Cardiac septum (tissue), 1 donor: ENCODE measurements around the gene RHOT2. TPM values are rescaled to one million over a fixed set of nuclear protein-coding genes. Genes with fewer than 3 reads are reported as not detected.
"Not testable (repeated sequence)": the region's sequence is repeated elsewhere in the genome, so short reads cannot be mapped to it uniquely, and the experiment has no call there.

Experiments used
- DNase-seq: peaks from one replicate; pipeline ENCODE4 v3.0.0-alpha.2; 2020; ENCODE audit warnings: low spot score
- intact Hi-C: fragments of 100-400 bp; cut with DNase I; formaldehyde crosslinking; loops from one replicate; pipeline ENCODE4 v1.14.0; 2022
- total RNA-seq: library from RNA; stranded (reverse); fragmentation: NEBNext Ultra II Directional; extraction: Animal tissue kit (Norgen Biotek cat#: 25700); gene quantifications from one replicate; pipeline ENCODE4 v1.2.1, GENCODE V29; 2021
- donor health status: DM: no; HTN: no; CAD: no.

The RHOT2 gene
- total RNA-seq, 1 donor from 2014 or later: 102 TPM

DNA sequence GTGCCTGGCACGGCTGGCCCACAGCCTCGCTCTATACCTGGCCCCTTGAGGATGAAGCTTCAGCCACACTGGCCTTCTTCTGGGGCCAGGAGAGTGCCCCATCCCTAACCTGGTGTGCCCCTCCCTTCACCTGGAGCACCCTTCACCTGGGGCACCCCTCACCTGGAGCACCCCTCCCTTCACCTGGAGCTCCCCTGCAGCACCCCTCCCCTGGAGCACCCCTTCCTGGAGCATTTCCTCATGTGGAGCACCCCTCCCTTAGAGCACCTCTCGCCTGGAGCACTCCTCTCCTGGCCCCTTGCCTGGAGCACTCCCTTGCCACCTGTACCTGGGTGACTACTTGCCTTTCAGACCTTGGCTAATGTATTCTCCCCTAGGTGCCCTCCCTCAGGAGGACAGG is 40.1 kb downstream of the RHOT2 start:
- no peak for DNase-seq

DNA sequence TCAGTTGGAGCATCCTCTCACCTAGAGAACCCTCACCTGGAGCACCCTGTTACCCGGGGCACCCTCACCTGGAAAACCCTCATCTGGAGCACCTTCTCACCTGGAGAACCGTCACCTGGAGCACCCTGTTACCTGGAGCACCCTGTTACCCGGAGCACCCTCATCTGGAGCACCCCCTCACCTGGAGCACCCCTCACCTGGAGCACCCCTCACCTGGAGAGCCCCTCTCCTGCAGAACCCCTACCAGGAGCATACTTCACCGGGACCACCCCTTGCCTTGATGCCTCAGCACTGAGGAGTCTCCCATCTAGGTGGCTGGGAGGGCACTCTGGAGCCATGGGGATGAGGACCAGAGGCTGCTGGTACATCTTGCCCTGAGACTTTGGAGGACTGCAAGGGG is 41.0 kb downstream of the RHOT2 start:
- intact Hi-C loops: no loop called here
- no peak for DNase-seq

More for the DNA sequence above, 40.1 kb downstream of the RHOT2 start:
- intact Hi-C loops: no loop called here

DNA sequence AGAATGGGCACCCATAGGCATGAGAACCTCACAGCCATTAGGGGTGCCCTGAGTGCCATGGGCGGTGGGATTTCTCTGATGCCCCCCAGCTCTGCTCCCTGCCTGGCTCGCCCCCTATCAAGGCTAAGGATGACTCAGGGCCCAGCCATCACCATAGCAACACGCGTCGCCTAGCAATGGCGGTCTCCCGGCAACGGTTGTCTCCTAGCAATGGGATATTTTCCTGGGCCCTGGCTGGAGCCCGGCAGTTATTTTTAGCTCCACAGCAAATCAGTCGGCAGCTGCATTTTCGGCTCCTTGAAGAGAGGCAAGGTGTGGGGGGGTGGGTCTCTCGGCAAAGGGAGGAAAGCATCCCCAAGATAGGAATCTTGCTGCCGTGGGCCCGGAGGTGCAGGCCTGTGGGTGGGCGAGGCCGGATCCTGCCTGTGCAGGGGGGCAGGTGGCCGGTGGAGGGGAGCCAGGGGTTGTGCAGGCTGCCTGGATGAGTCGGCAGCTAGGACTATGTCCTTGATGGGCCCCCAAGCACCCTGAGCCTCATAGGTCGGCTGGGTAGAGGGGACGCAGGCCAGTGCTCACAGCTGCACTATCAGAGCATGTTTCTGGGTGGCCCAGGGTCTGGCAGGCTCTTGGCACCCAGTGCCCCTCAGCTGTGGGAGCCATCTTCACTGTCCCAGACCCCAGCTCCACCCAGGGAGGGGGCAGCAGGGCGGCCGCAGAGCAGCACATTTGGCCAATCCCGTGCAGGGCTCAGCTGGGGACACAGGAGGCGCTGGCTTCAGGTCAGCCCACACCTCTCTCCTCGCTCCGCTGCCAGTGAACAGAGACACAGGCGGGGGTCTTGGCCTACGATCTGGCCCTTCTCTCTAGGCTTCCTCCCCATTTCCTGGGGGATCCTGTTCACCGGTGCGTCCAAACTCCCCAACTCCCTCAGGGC is 41.9 kb downstream of the RHOT2 start:
- DNase-seq: peak; percentile 85
- intact Hi-C loops: loop anchor here (5.0 kb wide), 1 partner anchor 347 kb away; no protein-coding TSS in a partner anchor

DNA sequence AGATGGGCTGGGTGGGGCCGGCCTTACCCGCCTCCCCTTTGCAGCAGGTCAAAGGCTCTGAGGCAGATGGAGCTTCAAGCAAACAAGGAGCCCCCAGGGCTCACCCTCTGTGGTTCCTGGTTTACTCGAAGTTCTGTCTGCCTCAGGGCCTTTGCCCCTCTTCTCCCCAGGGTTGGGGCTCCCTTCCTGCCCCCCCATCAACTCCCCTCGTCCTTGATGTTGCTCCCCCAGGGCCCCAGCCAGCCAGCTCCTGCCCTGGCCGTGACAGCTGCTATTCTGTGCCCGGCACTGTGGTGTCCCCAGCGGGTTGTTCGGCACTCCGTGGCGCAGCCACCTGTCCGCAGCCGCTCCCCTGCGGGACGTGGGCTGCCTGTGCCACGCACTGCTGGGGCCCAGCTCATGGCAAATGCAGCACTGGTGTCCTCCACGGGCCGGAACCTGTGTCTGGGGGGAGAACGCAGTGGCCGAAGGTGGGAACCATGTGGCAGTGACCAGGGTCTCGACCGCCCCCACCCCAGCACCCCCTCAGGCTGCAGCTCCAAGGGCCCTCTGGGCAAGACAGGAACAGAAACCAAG is 42.7 kb downstream of the RHOT2 start:
- no peak for DNase-seq
- intact Hi-C loops: loop anchor here (1.0 to 5.0 kb wide), 2 partner anchors 75 to 347 kb away; no protein-coding TSS in a partner anchor

DNA sequence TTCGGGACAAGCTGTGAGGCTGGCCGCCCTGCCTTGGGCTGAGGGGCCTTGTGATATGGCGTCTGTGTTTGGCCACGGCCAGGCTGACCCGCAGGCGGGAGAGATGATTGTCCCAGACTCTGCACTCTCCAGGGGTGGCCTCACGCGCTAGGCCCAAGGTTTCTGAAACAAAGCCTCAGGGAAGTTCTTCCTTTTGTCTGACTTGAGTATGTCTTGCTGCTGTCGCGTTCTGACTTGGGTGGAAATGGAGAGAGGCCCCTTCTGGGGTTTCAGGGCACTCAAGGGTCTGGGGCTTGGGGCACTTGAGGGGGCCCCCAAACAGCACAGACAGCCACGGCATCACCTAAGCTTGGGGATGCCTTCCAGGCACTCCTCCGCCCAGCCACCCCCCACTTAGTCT is 43.2 kb downstream of the RHOT2 start:
- no peak for DNase-seq
- intact Hi-C loops: loop anchor here (1.0 to 5.0 kb wide), 2 partner anchors 74 to 346 kb away; no protein-coding TSS in a partner anchor

DNA sequence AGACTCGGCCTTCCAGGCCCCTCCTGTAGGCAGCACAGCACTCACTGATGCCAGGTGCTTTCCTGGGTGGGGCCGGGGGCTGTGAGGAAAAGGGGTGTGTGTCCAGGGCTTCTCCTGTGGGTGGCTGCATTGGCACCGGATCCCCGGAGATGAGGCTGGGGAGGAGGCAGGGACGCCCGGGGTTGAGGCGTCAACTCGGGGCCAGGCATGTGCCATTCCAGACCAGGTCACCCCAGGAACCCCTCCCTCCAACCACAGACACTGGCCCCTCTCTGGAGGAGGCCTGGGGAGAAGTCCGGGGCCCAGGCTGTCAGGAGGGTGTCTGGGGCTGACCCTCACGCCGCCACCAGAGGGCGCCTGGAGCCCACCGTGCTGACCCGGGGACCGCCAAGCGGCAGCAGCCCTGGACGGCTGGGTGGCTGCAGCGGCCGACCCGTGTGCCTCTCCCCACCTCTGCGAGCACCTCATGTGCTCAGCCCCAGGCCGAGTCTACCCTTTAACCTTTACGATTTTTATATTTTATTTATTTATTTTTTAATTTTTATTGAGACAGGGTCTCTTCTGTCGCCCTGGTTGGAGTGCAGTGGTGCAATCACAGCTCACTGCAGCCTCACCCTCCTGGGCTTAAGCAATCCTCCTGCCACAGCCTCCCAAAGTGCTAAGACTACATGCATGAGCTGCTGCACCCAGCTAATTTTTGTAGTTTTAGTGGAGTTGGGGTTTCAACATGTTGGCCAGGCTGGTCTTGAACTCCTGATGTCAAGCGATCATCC is 43.8 kb downstream of the RHOT2 start:
- intact Hi-C loops: loop anchor here (1.0 to 5.0 kb wide), 2 partner anchors 74 to 346 kb away; no protein-coding TSS in a partner anchor
- DNase-seq: peak; percentile 91

DNA sequence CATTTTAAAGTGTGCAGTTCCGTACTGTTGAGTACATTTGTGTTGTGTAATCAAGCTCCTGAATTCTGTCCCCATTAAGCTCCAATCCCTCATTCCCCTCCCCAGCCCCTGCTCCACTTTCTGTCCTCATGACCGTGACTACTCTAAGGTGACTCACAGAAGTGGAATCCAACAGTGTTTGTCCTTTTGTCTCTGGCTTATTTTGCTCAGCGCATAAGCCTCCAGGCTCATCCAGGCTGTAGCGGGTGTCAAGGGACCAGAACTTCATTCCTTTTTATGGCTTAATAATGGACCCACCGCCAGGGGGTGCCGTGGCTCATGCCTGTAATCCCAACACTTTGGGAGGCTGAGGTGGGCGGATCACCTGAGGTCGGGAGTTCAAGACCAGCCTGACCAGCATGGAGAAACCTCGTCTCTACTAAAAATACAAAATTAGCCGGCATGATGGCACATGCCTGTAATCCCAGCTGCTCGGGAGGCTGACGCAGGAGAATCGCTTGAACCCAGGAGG is 44.9 kb downstream of the RHOT2 start:
- not testable (repeated sequence) for DNase-seq
- intact Hi-C loops: loop anchor here (5.0 kb wide), 1 partner anchor 345 kb away; no protein-coding TSS in a partner anchor

DNA sequence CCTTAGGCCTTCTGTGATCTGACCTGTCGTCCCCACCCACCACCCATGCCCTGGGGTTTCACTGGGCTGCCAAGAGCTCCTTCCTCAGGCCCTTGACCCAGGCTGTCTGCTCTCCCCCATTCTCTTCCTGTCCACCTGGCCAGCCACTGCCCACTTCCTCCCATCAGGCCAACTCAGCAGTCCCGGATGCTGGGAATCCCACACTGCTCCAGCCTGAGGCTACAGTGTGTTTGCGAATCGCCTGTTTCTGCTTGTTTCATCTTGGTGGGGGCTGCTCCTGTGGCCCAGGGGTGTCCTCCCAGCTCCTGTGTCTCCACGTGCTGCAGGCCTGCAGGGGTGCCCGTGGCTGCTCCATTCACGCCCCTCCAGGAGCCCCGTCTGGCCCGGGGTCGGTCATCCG is 46.1 kb downstream of the RHOT2 start:
- intact Hi-C loops: loop anchor here (5.0 kb wide), 1 partner anchor 343 kb away; no protein-coding TSS in a partner anchor
- DNase-seq: no peak

DNA sequence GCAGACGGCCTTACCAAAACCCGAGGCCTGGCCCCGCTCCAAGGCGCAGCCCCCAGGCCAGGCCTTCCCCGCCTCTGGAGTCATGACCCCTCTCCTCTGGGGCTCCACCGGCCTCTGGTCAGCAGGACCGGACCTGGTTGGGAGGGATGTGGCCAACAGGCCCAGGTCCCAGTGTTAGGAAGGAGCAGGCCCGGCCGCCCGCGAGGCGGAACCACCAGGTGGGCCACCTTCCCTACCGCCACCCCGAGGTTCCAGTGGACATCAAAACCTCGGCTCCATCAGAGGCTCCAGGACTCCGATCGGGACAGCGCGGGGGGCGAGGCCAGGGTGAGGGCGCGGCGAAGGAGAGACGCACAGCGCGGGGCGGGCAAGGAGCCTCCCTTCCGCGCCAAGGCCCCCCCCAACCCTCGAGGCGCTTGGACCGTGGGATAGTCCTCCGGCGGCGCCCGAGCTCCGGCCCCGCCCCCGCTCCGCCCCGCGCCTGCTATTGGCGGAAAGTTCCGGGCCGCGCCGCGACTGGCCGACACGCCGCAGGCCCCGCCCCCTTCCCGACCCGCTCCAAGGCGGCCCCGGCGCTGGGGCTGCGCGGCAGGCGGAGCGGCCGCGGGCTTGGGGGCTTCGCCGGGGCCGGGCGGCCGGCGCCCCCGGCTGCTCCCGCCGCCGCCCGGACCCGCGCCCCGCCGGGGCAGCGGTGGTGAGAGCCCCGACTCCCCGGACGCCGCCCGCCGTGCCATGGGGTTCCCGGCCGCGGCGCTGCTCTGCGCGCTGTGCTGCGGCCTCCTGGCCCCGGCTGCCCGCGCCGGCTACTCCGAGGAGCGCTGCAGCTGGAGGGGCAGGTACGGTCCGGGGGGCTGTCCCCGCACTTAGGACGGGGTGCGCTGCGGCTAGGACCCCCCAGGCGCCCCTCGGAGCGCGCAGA is 46.9 kb downstream of the RHOT2 start, which contains the start of gene METRN:
Gene METRN, plus strand, starts transcription at position 561 of the 919 bp plus-strand sequence. Its CDS starts 172 bp downstream, at position 733.
- peak; percentile 94 for DNase-seq
- intact Hi-C loops: loop anchor here (5.0 kb wide), 1 partner anchor 342 kb away; no protein-coding TSS in a partner anchor

DNA sequence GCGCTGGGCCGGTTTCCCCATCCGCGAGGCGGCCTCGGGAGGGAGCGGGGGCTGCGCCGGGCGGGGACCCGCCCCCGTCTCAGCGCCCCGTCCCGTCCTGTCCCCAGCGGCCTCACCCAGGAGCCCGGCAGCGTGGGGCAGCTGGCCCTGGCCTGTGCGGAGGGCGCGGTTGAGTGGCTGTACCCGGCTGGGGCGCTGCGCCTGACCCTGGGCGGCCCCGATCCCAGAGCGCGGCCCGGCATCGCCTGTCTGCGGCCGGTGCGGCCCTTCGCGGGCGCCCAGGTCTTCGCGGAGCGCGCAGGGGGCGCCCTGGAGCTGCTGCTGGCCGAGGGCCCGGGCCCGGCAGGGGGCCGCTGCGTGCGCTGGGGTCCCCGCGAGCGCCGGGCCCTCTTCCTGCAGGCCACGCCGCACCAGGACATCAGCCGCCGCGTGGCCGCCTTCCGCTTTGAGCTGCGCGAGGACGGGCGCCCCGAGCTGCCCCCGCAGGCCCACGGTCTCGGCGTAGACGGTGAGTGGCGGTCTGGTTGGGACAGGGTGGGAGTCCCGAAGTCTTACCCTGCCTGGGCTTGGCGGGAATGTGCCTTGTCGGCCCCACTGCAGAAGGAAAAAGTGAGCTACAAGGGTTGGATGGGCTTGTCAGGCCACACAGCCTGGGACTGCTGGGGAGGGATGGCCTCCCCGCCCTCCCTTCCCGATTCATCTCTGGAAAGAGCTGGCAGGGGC is 47.7 kb downstream of the RHOT2 start:
- no peak for DNase-seq

DNA sequence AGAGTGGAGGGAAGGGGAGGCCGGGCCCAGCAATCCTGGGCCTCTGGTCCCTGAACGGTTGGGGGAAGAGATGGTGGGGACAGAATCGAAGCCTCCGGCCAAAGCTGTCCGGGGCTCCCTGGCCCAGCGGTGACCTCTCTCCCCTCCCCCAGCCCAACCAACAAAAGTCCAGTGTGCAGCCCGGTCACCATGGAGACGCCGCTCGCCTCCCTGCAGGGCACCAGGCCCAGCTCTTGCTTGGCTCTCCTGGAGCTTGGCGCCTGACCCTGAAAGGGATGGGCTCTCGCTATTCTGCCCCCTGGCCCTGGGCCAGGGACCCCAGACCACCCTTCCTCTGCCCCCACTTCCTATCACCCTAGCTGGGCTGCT is 48.3 kb downstream of the RHOT2 start:
- intact Hi-C loops: no loop called here
- no peak for DNase-seq

More for the DNA sequence above, 47.7 kb downstream of the RHOT2 start:
- intact Hi-C loops: no loop called here

DNA sequence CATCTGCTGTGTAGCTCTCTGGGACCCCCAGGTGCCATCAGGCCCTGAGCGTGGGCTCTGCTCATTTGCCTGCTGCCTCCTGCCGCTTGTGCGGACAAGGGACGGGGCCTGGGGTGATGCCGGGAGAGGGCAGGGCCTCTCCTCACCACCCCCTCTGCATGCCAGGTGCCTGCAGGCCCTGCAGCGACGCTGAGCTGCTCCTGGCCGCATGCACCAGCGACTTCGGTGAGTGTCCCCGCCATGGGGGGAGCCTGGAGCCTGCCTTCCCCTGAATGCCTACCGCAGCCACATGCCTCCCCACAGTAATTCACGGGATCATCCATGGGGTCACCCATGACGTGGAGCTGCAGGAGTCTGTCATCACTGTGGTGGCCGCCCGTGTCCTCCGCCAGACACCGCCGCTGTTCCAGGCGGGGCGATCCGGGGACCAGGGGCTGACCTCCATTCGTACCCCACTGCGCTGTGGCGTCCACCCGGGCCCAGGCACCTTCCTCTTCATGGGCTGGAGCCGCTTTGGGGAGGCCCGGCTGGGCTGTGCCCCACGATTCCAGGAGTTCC is 48.9 kb downstream of the RHOT2 start:
- intact Hi-C loops: no loop called here
- DNase-seq: no peak

DNA sequence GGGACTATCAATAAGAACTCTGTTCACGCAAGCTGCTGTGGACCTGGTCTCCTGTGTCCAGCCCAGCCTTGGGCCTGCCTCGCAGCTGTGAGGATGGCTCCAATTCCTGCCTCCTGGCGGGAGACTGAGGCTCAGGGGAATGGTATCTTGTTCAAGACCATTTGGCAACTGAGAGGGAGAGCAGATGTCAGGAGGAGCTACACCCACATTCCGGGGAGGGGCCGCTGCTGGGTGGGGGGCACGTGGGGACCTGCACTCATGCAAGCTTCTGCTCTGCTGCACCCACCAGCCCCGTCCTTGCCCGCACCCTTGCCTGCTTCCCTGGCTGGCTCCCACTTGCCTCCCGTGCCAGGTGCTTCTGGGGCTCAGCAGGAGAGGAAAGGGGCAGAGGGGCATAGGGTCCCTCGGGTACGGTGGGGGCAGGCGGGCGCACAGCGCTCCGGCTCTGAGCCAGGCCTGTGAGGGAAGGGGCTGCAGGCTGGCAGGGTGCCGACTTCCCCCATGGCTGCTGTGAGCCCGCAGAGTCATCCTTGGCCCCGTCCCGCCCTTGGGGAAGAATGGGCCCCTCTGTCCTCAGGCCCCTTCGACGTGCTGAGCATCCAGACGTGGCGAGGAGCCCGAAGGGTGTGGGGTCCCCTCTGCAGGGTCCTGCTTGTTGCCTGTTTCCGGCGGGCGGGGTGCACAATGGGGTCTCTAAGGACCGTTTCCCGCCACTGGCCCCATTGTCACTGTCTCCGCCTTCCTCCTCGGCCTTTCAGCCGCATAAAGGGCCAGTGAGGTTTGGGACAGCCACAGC is 49.7 kb downstream of the RHOT2 start:
- DNase-seq: no peak
- intact Hi-C loops: no loop called here

DNA sequence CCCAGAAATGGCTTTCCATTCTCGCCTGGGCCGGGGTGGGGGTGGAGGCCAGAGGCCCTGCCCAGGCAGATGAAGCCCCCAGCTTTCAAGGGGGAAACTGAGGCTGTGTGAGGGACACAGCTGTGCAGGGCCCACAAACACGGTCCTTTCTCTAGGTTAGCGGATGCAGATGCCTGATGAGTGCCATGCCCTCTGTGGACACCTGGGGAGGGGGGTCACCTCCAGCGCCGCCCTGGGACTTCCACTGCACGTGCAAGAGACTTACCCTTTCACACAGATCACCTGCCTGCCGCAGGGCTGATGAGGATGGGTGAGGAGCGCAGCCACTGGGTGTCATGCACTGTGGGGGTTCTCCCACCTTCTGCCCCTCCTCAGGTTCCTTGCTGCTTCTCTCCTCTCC is 50.5 kb downstream of the RHOT2 start:
- intact Hi-C loops: no loop called here
- DNase-seq: no peak

DNA sequence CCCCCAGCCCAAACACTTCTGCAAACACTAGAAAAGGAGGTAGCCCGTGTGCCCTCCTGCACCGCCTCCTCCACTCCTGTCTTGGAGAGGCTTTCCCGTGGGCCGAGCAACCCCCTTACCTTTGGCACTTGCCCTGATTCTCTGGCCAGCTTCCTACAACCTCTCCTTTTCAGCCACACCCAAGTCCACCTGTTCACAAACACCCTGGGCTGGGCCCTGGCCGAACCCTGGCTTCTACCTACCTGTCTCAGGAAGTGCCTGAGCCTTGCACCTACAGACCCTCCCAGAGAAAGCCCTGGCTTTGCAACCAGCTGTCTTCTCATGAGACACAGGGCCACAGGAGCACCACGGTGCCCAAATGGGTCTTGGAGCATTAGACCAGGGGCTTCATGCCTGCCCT is 51.0 kb downstream of the RHOT2 start:
- no peak for DNase-seq
- intact Hi-C loops: no loop called here

DNA sequence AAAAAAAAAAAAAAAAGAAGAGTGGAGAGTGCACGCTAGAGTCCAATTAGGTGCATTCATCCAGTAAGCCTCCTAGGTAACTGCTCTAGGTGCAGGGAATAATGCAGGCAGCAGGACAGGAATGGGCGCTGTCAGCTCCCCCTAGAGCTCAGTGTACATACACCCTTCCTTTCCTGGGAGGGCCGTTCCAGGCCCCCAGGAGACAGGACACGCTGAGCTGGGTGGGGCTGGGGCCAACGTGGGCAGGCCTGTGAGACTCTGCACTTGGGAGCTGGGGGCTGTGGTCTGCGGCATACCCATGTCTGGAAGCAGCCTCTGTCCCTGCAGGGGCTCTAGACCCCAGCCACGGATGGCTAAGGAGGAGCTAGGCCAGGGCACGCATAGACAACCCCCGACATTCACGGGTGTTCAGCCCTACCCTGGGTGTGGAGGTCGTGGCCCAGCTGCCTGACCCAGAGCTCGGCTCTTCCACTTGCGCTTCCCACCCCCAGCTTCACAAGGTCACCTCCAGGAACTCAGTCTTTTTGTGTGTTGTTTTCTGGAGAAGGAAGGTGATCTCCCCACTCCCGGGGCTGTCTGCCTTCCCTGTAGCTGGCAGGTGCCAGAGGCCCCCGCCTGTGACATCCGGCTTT is 52.0 kb downstream of the RHOT2 start:
- intact Hi-C loops: loop anchor here (2.0 kb wide), 1 partner anchor 21 kb away; the partner anchor contains the start of gene CIAO3
- no peak for DNase-seq
